OCI-LY7 (cell line): Measurements from ENCODE around the gene CCDC93.

Experiments
- CTCF ChIP-seq: fragments of 200-600 bp; sonication (generic); conservative IDR thresholded peaks from 2 replicates; pipeline ENCODE4 v1.5.1; 2014; ENCODE audit warnings: mild to moderate bottlenecking, antibody characterized with exemption, low read length, moderate library complexity, mixed read lengths
- EZH2phosphoT487 ChIP-seq: fragments of 200-600 bp; sonication (generic); IDR thresholded peaks from 2 replicates; pipeline ENCODE4 v1.6.1; 2018; ENCODE audit warnings: low read depth, borderline replicate concordance, mild to moderate bottlenecking, mixed run types, antibody characterized with exemption, low read length, moderate library complexity, mixed read lengths

GRCh38 chr2:118000041-118000440, 13.8 kb downstream of the CCDC93 start:
- no peak for TF ChIP-seq CTCF
- no peak for TF ChIP-seq EZH2phosphoT487
